ENCODE data around the gene LMAN1.

LMAN1 gene

GRCh38 chr18:59359576-59359952 is 499 bp upstream of the LMAN1 start:
- no peak for DNase-seq

GRCh38 chr18:59358414-59358711 is 702 bp downstream of the LMAN1 start:
- peak; percentile 53 for DNase-seq

- DNase-seq = no peak
These were observed 1.1 kb downstream of the LMAN1 start for GRCh38 chr18:59357928-59358327.

GRCh38 chr18:59354731-59355130 is 4.3 kb downstream of the LMAN1 start:
- DNase-seq = no peak

- no peak for DNase-seq
These were observed 5.9 kb downstream of the LMAN1 start for GRCh38 chr18:59353079-59353680.

GRCh38 chr18:59352250-59352855 is 6.7 kb downstream of the LMAN1 start:
- DNase-seq = no peak

GRCh38 chr18:59345556-59345955 is 13.5 kb downstream of the LMAN1 start:
- DNase-seq = no peak

- no peak for DNase-seq
These were observed 14.1 kb downstream of the LMAN1 start for GRCh38 chr18:59344996-59345395.

GRCh38 chr18:59343926-59344325 is 15.1 kb downstream of the LMAN1 start:
- no peak for DNase-seq

GRCh38 chr18:59340817-59341216 is 18.2 kb downstream of the LMAN1 start:
- DNase-seq = no peak

GRCh38 chr18:59340312-59340711 is 18.8 kb downstream of the LMAN1 start:
- no peak for DNase-seq

- no peak for DNase-seq
These were observed 26.1 kb downstream of the LMAN1 start for GRCh38 chr18:59332986-59333385.

GRCh38 chr18:59328683-59329082 is 30.4 kb downstream of the LMAN1 start:
- no peak for DNase-seq

- DNase-seq = no peak
These were observed 33.1 kb downstream of the LMAN1 start for GRCh38 chr18:59325965-59326364.

- DNase-seq = no peak
These were observed 34.5 kb downstream of the LMAN1 start for GRCh38 chr18:59324623-59324971.

GRCh38 chr18:59323931-59324622 is 35.0 kb downstream of the LMAN1 start:
- no peak for DNase-seq

- DNase-seq = no peak
These were observed 40.5 kb downstream of the LMAN1 start, which contains the start of gene CPLX4 for GRCh38 chr18:59318460-59319050. TSS of gene CPLX4 (minus strand) at chr18:59318649. CDS start at chr18:59318462, 187 bp downstream.

GRCh38 chr18:59311631-59312030 is 47.4 kb downstream of the LMAN1 start:
- DNase-seq = no peak

- no peak for DNase-seq
These were observed 50.2 kb downstream of the LMAN1 start for GRCh38 chr18:59308938-59309260.

- peak; percentile 40 for DNase-seq
These were observed 50.7 kb downstream of the LMAN1 start for GRCh38 chr18:59308248-59308937.

GRCh38 chr18:59306640-59307039 is 52.4 kb downstream of the LMAN1 start:
- no peak for DNase-seq

- no peak for DNase-seq
These were observed 53.8 kb downstream of the LMAN1 start for GRCh38 chr18:59305295-59305694.

GRCh38 chr18:59303656-59304195 is 55.3 kb downstream of the LMAN1 start:
- DNase-seq = no peak

GRCh38 chr18:59303006-59303405 is 56.1 kb downstream of the LMAN1 start:
- no peak for DNase-seq
